DOHH2 (cell line): ENCODE results near the gene OSBPL9.

Experiments
- EZH2phosphoT487 ChIP-seq: fragments of 200-600 bp; sonication (generic); IDR thresholded peaks from 2 replicates; pipeline ENCODE4 v1.6.1; 2017; ENCODE audit warnings: borderline replicate concordance, mild to moderate bottlenecking, antibody characterized with exemption, low read length, moderate library complexity, mixed read lengths
- TF ChIP-seq, protein P1 (sequence below): fragments of 200-600 bp; sonication (generic); IDR thresholded peaks from one replicate; pipeline ENCODE4 v1.5.1; 2014; ENCODE audit warnings: antibody characterized with exemption, mild to moderate bottlenecking, low read depth, low read length; ENCODE audit not compliant: poor library complexity, severe bottlenecking

DNA sequence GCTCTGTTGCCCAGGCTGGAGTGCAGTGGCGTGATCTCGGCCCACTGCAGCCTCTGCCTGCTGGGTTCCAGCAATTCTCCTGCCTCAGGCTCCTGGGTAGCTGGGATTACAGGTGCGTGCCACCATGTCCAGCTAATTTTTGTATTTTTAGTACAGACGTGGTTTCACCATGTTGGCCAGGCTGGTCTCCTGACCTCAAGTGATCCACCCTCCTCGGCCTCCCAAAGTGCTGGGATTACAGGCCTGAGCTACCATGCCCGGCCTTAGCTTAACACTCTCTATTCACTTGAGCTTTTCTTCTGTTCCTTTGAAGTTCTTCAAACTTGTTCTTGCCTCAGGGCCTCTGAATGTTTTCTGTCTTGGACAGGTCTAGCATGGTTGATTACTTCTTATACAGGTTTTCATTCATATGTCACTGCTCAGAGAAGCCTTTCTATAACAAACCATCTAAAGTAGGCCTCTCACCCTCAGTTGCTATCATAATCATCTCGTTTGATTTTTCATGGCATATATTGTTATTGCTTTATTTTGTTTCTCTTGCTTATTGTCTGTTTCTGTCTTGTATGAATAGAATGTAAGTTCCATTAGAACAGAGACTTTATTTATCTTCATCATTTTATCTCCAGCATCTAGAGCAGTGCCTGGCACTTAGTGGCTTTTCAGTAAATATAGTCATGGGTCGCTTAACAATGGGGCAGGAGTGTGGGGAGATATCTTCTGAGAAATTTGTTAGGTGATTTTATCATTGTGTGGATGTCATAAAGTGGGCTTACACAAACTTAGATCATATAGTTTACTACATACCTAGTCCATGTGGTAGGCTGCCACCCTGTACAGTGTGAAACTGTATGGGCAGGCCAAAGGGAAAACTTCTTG, 12.1 kb downstream of the OSBPL9 start:
- TF ChIP-seq, protein P1, sequence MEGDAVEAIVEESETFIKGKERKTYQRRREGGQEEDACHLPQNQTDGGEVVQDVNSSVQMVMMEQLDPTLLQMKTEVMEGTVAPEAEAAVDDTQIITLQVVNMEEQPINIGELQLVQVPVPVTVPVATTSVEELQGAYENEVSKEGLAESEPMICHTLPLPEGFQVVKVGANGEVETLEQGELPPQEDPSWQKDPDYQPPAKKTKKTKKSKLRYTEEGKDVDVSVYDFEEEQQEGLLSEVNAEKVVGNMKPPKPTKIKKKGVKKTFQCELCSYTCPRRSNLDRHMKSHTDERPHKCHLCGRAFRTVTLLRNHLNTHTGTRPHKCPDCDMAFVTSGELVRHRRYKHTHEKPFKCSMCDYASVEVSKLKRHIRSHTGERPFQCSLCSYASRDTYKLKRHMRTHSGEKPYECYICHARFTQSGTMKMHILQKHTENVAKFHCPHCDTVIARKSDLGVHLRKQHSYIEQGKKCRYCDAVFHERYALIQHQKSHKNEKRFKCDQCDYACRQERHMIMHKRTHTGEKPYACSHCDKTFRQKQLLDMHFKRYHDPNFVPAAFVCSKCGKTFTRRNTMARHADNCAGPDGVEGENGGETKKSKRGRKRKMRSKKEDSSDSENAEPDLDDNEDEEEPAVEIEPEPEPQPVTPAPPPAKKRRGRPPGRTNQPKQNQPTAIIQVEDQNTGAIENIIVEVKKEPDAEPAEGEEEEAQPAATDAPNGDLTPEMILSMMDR, result no peak
- no peak for TF ChIP-seq EZH2phosphoT487
